GM12891 (cell line): Measurements from ENCODE around the gene FHIP1B. TPM values are rescaled to one million over a fixed set of nuclear protein-coding genes. Genes with fewer than 3 reads are reported as not detected.
"Not testable (repeated sequence)": the region's sequence is repeated elsewhere in the genome, so short reads cannot be mapped to it uniquely, and the experiment has no call there.

Source experiments
- DNase-seq: peaks from one replicate; pipeline ENCODE4 v3.0.0; 2011; ENCODE audit warnings: low spot score; ENCODE audit not compliant: insufficient read length
- FAIRE-seq: peaks from 2 replicates; lab custom pipeline; 2011; peaks lifted over from hg19 to GRCh38; lab: Jason Lieb, UNC
- PAX5 ChIP-seq: IDR thresholded peaks from 2 replicates; pipeline ENCODE4 v1.6.1; 2011; ENCODE audit warnings: low read length, moderate library complexity, mild to moderate bottlenecking; ENCODE audit not compliant: insufficient read depth, severe bottlenecking
- POLR2A ChIP-seq: IDR thresholded peaks from 2 replicates; pipeline ENCODE4 v1.6.1; 2011; ENCODE audit warnings: low read depth, low read length, control low read depth
- POLR2AphosphoS5 ChIP-seq: IDR thresholded peaks from 2 replicates; pipeline ENCODE4 v1.6.1; 2011; ENCODE audit warnings: low read depth, low read length, control low read depth
- POU2F2 ChIP-seq: IDR thresholded peaks from 2 replicates; pipeline ENCODE4 v1.6.1; 2011; ENCODE audit warnings: low read depth, mild to moderate bottlenecking, control low read depth, low read length, moderate library complexity
- SPI1 ChIP-seq: IDR thresholded peaks from 2 replicates; pipeline ENCODE4 v1.6.1; 2011; ENCODE audit warnings: low read depth, low read length, control low read depth
- TAF1 ChIP-seq: IDR thresholded peaks from 2 replicates; pipeline ENCODE4 v1.6.1; 2011; ENCODE audit warnings: low read depth, low read length, control low read depth
- polyA plus RNA-seq: library from polyadenylated mRNA; unstranded; fragments of >200 nt; gene quantifications from one replicate; pipeline ENCODE4 v1.2.1, GENCODE V29; 2012; ENCODE audit warnings: low read depth, missing spikeins, inconsistent platforms; ENCODE audit not compliant: missing spikeins

FHIP1B gene
- 13.8 TPM for polyA plus RNA-seq

- peak; percentile 67; the same call in 1 of the 2 replicates for TF ChIP-seq POLR2A
- peak; percentile 67; the same call in 1 of the 2 replicates for TF ChIP-seq TAF1
- TF ChIP-seq SPI1: no peak
- no peak for TF ChIP-seq POU2F2
- peak; percentile 99 for FAIRE-seq
- DNase-seq: peak; percentile 87
Measured at GRCh38 chr11:6234387-6235107, at the start of gene FHIP1B. FHIP1B (minus strand) TSS chr11:6234636; CDS start chr11:6224516, 10,120 bp downstream.

DNA sequence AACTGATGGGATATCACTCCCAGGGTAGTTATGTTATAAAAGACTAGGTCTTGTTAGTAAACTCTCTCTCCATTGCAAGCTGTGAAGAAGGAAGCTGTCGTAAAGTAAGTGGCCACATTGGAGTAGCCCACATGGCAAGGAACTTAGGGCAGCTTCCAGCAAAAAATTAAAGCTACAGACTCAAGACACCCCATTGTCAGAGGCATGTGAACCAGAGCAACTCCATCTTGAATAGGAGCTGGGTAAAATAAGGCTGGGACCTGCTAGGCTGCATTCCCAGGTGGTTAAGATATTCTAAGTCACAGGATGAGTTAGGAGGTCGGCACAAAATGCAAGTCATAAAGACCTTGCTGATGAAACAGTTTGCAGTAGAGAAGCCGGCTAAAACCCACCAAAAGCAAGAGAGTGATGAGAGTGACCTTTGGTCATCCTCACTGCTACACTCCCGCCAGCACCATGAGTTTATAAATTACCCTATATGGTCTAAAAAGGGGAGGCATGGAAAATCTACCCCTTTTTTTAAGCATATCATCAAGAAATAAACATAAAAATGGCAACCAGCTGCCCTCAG, 49.1 kb upstream of the FHIP1B start:
- FAIRE-seq (no peak), DNase-seq (no peak)
- TF ChIP-seq POLR2AphosphoS5: no peak
- no peak for TF ChIP-seq POU2F2
- TF ChIP-seq TAF1: no peak
- TF ChIP-seq PAX5: no peak
- no peak for TF ChIP-seq SPI1
- TF ChIP-seq POLR2A: no peak

DNA sequence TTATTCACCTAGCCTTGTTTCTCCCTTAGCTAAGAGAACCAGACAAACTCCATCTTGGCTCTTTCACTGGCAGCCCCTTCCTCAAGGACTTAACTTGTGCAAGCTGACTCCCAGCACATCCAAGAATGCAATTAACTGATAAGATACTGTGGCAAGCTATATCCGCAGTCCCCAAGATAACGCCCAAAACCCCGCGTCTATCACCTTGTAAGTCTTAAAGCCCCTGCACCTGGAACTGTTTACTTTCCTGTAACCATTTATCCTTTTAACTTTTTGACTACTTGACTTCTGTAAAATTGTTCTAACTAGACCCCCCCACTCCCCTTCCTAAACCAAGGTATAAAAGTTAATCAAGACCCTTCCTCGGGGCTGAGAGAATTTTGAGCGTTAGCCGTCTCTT, 46.4 kb upstream of the FHIP1B start:
- not testable (repeated sequence) for FAIRE-seq

DNA sequence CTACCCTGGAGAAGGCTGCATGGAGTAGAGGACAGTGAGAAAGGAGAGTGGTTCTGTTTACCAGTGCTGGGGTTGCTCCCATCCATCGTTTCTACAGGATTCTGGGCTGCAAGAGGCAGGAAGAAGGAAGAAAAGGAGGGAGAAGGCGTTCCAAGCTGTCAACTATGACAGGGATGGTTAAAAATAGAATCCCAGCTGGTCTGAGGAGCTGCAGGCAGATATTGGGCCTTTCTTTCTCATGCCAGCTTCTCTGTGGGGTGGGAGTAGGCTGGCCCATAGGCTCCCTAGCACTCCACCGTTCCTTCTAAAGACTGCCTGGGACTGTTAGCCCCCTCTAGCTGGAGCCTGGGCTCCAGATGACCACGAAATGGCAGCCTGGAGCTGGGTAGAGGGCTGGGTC, 38.8 kb upstream of the FHIP1B start:
- DNase-seq (no peak), FAIRE-seq (no peak)
- TF ChIP-seq POLR2AphosphoS5 (no peak), POU2F2 (no peak), POLR2A (no peak), PAX5 (no peak), SPI1 (no peak), TAF1 (no peak)

More for the DNA sequence above, 46.4 kb upstream of the FHIP1B start:
- DNase-seq: not testable (repeated sequence)

- FAIRE-seq: no peak
- TF ChIP-seq TAF1 (no peak), PAX5 (no peak), POLR2A (no peak), POLR2AphosphoS5 (no peak), POU2F2 (no peak), SPI1 (no peak)
- DNase-seq: no peak
Measured at GRCh38 chr11:6271598-6271997, 37.2 kb upstream of the FHIP1B start.

GRCh38 chr11:6270584-6271246, 36.3 kb upstream of the FHIP1B start:
- TF ChIP-seq POLR2A (no peak), TAF1 (no peak), POLR2AphosphoS5 (no peak), SPI1 (no peak), PAX5 (no peak), POU2F2 (no peak)
- DNase-seq: no peak
- no peak for FAIRE-seq

DNA sequence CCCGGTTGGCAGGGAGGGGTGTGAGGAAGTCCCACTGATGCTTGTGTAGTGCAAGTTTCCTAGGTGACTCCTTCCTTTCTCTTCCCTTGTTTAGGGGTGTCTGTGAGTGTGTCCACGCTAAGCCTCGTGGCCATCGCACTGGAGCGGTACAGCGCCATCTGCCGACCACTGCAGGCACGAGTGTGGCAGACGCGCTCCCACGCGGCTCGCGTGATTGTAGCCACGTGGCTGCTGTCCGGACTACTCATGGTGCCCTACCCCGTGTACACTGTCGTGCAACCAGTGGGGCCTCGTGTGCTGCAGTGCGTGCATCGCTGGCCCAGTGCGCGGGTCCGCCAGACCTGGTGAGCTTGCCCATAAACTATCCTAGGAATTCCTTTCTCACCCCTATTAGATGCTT, 35.6 kb upstream of the FHIP1B start:
- FAIRE-seq (no peak), DNase-seq (no peak)
- no peak for TF ChIP-seq PAX5
- TF ChIP-seq POU2F2: no peak
- no peak for TF ChIP-seq TAF1
- no peak for TF ChIP-seq SPI1
- no peak for TF ChIP-seq POLR2AphosphoS5
- no peak for TF ChIP-seq POLR2A

DNA sequence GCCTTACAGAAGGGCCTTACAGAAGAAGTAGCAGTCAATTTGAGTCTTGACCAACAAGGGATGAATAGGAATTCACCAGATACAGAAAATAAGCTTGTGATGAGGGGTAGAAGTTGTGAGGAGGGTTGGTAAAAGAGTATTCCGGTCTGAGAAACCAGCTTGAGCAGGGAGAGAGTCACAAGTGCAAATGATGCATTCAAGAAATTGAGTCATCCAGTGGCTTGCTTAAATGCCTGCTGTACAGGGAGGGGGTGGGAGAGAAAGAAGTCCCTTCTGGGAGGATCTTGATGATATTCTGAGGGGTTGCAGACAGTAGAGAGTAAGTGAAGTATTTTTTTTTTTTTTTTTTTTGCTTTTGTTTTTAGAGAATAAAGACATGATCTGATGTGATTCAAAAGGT, 34.4 kb upstream of the FHIP1B start:
- TF ChIP-seq POU2F2 (no peak), SPI1 (no peak), POLR2A (no peak), PAX5 (no peak), POLR2AphosphoS5 (no peak), TAF1 (no peak)
- FAIRE-seq: no peak
- no peak for DNase-seq

GRCh38 chr11:6263662-6264061, 29.2 kb upstream of the FHIP1B start:
- TF ChIP-seq POU2F2: no peak
- TF ChIP-seq POLR2AphosphoS5: no peak
- no peak for TF ChIP-seq TAF1
- TF ChIP-seq POLR2A: no peak
- no peak for TF ChIP-seq PAX5
- no peak for TF ChIP-seq SPI1
- FAIRE-seq: no peak

DNA sequence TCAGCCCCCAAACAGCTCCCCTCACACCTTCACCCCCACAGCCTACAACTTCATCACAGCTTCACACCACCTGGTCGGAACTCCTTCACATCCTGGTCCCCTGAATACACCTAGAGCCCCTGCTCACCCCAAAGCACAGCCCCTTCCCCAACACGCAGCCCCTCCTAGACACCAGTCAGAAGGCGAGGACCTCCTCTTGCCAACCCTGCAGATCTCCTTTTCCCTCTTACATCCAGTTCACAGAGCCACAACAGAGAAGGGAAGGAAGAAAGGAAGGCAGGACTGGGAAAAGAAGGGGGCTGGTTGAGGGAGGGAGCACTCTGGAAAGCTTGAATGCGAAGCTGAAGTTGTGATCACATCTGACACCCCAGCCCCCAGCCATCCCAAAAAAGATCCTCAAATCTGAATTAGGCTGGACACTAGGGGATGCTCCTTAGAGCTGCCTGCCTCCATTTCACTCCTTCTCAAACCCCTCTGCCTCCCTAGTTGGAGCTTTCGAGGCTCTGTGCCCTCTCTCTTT, 25.8 kb upstream of the FHIP1B start:
- DNase-seq (no peak), FAIRE-seq (no peak)
- TF ChIP-seq POU2F2 (no peak), POLR2AphosphoS5 (no peak)

More at GRCh38 chr11:6263662-6264061, 29.2 kb upstream of the FHIP1B start:
- no peak for DNase-seq
